NCI-H2227 (cell line): Measurements from ENCODE around the gene DIPK1A.
"Not testable (repeated sequence)": the region's sequence is repeated elsewhere in the genome, so short reads cannot be mapped to it uniquely, and the experiment has no call there.

Experiments
- DNase-seq: peaks from one replicate; lab custom pipeline; 2025; ENCODE audit not compliant: unreplicated experiment; lab: John Stamatoyannopoulos, UW

Gene DIPK1A

DNA sequence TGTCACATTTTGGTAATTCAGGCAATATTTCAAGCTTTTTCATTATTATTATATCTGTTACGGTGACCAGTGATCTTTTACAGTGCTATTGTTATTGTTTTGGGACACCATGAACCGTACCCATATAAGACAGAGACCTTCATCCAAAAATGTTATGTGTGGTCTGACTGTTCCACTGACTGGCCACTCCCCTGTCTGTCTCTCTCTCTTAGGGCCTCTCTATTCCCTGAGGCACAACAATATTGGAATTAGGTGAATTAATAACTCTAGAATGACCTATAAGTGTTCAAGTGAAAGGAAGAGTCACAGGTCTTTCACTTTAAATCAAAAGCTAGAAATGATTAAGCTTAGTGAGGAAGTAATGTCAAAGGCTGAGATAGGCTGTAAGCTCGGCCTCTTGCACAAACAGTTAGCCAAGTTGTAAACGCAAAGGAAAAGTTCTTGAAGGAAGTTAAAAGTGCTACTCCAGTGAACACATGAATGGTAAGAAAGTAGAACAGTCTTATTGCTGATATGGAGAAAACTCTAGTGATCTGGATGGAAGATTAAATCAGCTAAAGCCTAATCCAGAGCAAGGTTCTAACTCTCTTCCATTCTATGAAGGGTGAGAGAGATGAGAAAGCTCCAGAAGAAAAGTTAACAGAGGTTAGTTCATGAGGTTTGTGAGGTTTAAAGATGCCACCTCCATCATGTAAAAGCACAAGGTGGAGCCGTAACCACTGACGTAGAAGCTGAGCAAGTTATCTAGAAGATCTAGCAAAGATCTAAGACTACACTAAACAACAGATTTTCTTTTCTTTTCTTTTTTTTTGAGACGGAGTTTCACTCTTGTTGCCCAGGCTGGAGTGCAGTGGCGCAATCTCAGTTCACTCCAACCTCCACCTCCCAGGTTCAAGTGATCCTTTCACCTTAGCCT, 19.7 kb upstream of the DIPK1A start:
- no peak for DNase-seq

DNA sequence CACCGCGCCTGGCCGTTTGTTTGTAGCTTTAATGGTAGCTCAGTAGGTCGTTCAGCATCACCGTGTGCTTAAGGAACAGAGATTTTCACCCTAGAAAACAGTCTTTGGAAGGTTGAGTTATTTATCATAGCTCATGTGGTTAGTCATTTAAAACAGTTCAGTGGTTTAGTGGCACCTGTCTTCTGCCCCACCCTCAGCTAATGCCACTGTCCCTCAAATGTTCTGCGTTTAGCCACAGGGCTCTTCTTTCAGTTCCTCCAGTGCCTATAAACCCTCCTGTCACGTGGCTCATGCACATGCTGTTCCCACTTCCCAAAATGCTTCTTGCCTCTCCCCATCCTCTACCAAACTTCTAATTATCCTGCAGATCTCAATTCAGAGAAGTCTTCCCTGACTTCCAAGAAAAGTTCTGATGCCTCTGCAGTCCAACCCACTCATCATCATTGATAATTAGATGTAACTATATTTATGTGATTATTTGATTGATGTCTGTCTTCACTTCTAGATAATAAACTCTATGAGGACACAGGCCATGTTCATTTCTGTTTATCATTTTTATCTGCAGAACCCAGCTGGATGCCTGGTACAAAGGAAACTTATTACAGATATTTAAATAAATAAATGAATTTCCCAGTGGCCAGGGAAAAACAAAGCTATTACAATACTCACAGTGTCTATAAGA, 14.4 kb upstream of the DIPK1A start:
- no peak for DNase-seq

DNA sequence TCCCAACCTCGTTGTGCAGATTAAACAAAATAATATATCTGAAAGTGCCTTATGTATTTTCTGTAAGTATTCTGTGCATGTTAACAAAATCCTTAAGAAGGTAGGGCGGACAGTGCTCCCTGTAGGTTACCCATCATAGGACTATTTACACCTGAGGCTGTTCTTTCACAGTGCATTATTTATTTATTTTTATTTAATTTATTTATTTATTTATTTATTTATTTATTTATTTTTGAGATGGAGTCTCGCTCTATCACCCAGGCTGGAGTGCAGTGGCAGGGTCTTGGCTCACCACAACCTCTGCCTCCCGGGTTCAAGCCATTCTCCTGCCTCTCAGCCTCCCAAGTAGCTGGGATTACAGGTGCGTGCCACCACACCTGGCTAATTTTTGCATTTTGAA, 12.8 kb upstream of the DIPK1A start:
- not testable (repeated sequence) for DNase-seq

DNA sequence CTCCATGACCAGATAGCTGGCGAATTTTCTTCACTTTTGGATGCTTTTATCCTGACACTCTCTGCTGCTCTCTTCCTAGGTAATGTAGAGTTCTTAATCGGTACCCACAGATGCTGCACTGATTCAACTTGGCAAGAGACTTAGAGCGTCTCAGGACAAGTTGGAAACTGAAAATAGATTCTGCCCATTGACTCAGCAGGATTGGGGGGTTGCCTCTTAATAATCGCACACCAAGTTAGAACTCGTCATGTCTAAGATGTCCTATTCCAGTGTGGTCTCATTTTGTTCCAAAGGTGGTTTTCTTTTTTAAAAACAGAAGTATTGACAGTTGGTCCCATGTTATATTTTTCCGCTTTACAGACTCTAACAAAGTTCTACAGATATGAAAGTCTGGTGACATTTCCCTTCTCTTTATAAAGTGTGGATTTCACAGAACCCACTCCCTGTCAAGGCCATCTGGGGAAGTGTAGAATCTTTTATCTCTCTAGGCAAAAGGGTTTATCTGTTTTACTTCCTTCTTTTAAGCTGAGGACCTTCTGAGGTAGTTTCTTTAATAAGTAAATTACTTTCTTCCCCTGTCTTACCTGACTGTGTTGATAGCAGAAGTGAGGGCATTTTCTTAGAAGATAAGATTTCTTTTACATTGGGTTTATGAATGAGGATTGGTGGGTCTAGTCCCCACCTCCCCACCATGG, 12.1 kb upstream of the DIPK1A start:
- DNase-seq, result no peak

DNA sequence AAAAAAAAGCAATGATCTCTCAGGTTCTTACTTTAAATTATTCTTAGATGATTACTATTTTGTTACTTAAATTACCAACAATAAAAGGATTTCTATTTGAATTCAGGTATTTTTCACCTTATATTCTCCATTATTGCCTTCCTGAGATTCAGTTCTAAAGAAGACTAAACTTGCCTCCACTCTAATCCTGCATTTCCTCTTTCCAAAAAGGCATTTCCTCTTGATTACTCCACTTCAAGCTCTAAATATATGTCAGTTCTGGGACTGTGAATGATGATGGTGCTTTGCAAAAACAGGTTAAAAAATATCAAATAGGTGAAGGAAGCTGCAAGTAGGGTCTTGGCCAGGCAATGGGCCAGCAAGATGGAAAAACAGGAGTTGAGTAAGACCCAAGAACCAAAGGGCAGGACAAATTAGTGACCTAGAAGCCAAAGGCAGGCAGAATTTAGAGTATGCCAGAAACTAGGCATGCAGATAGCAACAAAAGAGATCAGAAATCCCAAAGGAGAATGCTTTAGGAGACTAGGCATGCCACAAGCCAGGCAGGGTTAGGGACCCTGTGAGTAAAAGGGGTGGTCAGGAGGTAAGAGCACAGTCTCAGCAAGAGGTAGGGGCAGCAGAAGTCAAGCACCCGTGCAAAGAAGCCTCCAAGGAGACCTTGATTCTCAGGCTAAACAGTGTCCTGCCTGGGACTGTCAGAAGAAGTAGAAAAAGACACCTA, 11.3 kb upstream of the DIPK1A start:
- DNase-seq, result no peak

DNA sequence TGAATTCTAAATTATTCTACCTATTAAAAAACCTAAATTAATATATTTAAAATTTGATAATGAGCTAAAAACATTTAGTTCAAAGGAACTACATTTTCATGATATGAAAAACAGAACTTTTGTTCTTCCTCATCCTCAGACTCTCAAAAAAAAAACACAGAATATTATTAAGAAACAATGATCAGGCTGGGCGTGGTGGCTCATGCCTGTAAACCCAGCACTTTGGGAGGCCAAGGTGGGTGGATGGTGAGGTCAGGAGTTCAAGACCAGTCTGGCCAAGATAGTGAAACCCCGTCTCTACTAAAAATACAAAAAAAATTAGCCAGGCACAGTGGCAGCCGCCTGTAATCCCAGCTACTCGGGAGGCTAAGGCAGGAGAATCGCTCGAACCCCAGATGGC, 10.7 kb upstream of the DIPK1A start:
- not testable (repeated sequence) for DNase-seq

DNA sequence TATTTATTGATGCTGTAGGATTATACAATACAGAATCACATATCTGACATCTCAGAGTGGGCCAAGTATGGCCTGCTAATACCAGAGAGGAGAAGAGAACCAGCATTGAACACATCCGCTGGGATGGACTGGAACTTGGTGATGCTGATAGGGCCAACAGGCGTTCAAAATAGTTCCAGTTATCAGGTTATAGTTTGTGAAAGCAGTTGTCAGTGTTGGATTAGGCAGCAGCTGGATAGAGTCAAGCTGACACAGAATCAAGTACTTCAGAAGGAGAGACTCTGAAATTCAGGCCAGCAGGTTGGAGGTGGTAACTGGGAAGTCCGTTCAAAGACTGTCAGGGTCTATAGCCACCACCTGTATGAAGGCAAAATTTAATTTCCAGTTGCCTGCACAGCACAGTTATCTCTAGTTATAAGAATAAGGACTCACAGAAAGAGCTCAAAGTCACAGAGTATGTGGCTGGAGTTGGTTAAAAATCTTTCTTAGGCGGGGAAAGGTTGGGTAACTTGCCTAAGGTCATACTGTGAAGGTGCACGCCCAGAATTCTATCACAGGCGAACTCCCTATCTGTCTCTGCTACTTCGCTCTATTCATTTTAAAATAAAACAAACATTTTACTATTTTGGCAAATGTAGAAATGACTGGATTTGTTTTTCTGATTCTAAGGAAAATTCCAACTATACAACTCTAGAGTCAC, 9.9 kb upstream of the DIPK1A start:
- DNase-seq, result no peak

DNA sequence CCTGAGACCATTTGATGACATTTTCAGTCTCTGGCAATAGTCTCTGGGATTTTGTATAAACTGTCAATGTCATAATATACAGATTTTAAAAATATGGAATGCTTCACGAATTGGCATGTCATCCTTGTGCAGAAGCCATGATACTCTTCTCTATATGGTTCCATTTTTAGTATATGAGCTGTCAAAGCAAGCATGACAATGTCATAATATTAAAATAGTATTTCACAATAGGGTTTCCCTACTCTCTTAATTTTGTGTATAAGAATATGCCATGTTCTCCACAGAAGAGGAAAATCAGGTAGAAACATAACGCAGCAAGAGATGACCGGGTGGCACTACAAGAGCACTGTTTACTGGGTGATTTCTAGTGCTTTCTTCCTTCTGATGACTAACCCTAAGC, 8.3 kb upstream of the DIPK1A start:
- no peak for DNase-seq

DNA sequence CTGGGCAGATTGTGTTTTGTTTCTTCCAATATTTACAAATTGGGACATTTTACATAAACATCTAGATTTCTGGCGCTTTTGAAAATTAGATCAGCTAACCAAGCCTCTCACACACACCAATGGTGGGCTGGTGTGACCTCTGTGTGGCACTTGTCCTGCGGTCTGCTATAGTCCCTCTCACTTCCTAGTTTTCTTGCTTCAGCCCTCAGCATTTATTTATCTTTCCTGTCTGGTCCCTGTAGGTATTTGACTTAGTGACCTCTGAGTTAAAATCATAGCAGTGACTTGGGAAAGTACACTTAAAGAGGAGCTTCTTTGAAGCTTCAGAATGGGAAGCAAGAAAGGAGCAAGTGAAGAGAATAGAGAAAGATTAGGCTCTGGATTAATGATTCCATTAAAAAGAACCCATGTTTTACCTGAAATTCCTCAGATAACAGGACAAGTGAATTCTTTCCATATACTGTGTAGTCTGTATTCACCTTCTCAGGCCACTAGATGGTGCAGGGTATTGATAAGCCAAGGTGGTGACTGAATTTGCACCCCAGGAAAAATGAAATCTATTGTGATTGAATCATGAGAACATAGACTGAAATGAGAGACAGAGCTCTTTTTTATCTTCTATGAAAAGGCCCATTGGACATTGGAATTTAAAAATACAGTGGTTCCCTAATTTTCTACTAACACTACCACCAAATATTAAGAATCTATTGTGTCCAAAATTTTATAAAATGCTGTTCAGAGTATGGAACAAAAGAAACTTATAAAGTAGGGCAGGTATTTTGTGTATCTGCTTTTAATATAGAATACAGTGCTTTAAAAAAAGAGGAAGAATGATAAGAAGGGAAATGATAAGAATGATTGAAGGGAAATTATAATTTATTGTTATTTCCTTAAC, 7.1 kb upstream of the DIPK1A start:
- peak; percentile 22 for DNase-seq

DNA sequence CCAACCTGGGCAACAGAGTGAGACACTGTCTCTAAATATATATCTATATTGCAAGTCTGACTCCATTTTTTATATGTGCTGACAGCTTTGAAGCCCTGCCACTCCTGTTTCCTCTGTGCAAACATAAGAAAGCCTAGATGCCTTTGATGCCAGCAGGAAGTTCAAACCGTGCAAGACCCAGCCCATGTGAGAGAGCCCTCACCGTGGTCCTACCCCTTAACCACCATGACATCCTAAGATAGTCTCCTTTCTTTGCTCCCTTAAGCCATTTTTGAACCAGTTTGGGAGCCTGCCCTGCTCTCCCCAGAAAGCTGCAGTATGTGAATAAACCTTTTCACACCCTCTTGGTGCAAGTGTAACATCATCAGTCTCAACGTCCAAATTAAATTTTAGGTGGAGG, 3.7 kb upstream of the DIPK1A start:
- no peak for DNase-seq

DNA sequence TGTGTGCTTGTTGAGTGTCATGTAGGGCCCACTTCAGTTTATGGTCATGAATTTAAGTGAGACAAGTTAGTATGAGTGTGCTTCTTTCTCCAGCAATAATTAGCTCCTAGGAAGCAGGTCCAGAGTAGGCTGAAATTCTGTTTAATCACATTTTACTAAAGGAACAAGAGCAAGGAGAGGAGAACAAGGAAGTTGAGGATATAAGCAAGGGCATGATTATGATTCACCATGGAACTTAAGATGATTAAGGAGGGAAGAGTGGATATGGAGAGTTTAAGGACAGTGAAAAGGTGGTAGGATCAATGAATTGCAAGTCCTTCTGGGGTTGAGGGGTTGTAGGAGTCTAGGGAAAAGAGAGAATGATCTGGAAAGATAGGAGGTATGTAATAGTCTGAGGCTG, 3.1 kb upstream of the DIPK1A start:
- no peak for DNase-seq

DNA sequence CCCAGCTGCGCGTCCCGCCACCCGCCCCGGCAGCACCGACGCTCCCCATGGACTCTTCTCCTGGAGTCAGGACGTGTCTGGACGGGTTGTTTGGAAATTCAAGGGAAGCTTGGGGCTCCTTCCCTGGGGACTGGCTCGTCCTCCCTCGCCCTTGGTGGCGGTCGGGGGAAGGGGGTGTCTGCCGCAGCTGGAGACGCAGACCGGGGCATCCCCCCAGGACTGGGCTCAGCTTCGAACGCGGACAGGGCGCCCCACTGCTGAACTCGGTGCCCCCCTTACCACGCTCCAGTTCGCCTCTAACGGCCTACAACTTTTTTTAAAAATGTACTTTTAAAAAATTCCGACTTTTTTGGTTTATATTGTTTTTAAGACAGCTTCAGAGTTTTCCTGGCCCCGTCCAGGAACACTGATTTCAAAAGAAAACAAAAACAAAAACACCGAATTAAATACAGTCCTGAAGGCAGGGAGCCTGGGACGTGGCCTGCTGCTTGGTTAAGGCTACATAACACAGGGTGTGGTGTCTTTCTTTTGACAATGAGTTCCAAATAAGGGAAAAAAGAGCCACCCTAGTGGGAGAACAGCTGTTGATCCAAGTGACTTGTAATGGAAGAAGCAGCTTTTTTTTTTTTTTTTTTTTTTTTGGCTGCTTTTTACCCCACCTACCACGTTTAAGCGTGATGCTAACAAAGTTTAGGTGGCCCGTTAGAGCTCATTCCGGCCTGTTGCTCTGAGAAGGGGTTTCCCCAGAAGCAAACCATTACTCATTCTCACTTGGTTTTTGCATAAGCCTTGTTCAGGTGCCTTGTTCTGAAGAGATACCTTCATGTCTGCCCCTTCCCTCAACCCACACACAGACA, 862 bp upstream of the DIPK1A start:
- DNase-seq, result peak; percentile 28

DNA sequence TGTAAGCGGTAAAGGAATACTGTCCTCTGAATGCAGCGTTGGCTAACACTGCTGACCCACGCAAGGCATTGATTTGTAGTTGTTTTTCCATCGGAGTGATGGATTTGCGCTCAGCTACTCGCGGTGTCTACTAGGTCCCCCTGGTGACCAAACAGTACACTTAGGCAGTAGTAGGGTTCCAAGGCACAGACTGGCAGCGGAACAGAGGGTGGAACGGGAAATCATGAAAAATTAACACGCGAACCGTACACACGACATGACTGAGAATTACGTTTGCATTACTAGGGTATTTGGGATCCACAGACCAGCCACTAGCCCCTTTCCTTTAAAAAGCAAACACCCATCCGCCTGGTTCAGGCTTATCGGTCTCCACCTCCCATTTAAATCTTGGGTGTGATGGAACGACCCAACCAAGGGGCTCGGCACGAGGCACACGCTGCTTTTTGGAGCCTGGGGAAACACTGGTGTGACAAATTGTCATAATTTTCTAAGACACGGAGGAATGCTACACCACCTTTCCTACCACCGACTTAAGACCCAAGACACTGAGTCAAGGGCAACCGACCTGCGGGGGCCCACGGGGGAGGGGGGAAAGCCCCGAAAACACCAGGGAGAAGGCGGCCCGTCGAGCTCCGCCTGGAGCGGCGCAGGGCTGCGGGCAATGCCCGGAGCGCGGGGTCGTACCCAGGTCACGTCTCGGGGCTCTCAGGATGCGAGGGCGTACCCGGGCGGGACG, 699 bp downstream of the DIPK1A start:
- DNase-seq, result peak; percentile 82

DNA sequence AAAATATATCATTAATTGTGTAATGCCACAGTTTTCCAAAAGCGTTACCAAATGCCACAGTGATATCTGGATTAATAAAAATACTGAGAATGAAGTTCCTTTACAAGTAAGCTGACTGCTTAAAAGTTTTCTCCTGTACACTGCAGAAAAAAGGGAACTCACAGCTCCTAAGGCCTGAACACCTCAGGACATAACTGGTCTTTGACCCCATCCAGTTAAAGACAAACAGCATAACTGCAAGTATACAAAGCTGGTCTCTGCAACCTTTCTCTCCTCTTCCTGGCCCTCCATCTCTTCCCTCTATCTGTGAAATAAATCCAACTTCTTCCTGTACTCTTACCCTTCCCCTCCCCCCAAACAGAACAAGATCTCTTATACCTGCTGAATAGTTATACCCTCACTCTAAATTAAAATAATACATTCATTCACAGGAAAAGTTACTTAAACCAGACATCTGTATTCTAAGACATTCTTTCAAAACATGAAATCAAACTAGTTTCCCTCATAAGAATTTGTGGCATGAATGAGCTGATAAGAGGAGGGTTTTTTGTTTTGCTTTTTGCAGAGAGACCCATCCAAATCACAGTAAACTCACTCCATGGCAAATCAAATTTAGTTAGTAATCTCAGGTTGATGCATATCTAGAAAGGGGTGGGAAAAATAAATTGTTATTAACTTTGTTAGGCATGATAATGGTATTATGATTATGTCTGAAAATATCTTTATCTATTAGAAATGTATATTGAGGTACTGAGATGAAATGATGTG, 2.9 kb downstream of the DIPK1A start:
- DNase-seq, result no peak

DNA sequence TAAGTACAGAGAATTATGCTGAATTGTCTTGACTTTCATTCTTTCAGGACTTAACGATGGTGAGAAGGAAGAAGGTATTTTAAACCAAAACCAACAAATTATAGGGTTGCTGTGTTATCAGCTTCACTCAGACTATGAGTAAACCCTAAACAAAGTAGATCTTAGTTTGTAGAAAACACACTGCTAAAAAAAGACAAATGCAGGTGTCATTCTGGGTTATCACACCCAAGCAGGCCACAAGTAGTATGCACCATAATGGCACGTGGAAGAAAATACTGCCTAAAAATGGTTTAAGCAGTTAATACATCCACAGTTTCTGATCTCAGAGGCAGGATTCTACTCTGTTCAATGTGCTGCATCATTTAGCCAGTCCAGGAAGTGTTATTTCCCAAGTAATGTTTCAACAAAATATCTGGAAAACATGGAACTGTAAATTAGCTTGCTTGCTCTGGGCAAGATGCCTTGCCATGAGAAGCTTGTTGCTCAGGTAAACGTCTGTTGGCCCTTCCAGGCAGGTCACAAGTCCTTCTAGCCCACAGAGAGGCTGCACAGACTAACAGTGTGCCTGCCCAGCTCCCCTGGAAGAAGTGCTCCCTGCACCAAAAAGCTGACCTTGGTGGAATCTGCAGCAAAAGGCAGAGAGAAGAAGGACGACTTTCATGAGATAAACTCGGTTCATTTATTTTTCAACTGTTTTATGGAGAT, 4.1 kb downstream of the DIPK1A start:
- DNase-seq, result no peak

DNA sequence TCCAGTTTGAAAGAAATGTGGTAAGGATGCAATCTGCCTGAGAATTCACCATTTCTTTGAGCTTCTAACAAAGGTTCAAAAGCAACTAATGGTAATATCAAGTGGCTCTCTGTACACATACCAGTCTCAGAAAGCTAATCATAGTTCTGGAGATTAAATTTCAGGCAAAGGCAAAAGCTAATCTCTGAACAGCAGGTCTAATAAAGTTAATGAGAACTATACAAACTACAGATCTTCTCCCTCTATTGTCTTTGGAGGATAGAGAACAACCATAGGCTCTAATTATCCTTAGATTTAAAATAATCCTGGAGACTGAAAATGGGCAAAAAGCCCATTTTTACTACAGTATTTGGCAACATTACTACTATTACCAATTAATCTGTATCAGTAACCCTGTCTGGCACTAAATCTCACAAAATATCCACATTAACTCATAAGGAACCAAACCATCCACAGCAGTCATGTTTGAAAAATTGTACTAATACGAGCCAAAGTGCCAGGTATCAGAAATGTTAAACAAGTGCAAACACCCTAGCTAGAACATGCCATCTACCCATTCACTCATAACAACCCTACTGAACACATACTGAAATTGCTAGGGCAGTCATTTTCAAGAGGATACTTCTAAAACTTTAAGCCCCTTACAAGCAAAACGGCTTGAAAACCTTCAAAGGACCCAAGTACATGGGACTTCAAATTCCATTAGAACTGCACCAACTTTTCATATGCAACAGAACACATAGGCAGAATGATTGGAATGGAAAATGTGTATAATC, 4.8 kb downstream of the DIPK1A start:
- no peak for DNase-seq
